Left ventricle myocardium inferior (tissue), 1 donor: Measurements from ENCODE around the gene ZBTB8B. TPM values are rescaled to one million over a fixed set of nuclear protein-coding genes. Genes with fewer than 3 reads are reported as not detected.

Experiments
- DNase-seq: peaks from one replicate; pipeline ENCODE4 v3.0.0-alpha.2; 2020
- H3K27ac ChIP-seq: fragments of 200-600 bp; replicated peaks from 2 replicates; pipeline ENCODE4 v1.8.0; 2021
- H3K27me3 ChIP-seq: fragments of 200-600 bp; 2 replicates; pipeline ENCODE4 v1.8.0; 2021; ENCODE audit warnings: low read depth
- H3K36me3 ChIP-seq: fragments of 200-600 bp; 2 replicates; pipeline ENCODE4 v1.8.0; 2021
- H3K4me1 ChIP-seq: fragments of 200-600 bp; 2 replicates; pipeline ENCODE4 v1.8.0; 2021
- H3K4me3 ChIP-seq: fragments of 200-600 bp; 2 replicates; pipeline ENCODE4 v1.8.0; 2021; ENCODE audit warnings: mild to moderate bottlenecking, moderate library complexity
- H3K9me3 ChIP-seq: fragments of 200-600 bp; replicated peaks from 2 replicates; pipeline ENCODE4 v1.8.0; 2021
- intact Hi-C: fragments of 100-400 bp; cut with micrococcal nuclease; formaldehyde crosslinking; loops from one replicate; pipeline ENCODE4 v1.11.0; 2022
- total RNA-seq: library from RNA; stranded (reverse); fragmentation: NEBNext Ultra II Directional; extraction: Animal tissue kit (Norgen Biotek cat#: 25700); gene quantifications from one replicate; pipeline ENCODE4 v1.2.1, GENCODE V29; 2021
- TF ChIP-seq, protein P1 (sequence below): fragments of 200-600 bp; IDR thresholded peaks from 2 replicates; pipeline ENCODE4 v1.8.0; 2021; ENCODE audit warnings: antibody characterized with exemption, mild to moderate bottlenecking, borderline replicate concordance
- donor health status: DM: no; HTN: yes; CAD: no; lungs with severe emphysema.

Gene ZBTB8B
- total RNA-seq, 1 donor from 2014 or later = 0.03 TPM

DNA sequence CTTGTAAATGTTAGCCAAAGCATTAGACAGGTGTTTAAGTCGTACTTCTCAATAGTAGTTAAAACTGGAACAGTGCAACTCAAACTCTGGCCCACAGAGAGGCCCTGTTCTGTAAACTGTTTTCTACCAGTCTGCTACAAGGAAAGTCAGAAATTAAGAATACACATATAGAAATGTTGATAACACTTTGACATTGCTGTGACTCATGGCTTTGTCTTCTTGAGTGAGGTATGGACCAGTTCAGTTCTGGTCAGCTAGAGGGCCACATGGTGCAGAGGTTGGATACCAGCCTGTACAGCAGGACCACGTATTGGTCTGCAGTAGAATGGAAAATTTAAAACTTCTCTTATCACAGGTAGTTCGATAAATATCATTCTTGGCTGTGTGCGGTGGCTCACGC lies 22.3 kb downstream of the ZBTB8B start:
- intact Hi-C loops = no loop called here
- Histone ChIP-seq H3K36me3 (no peaks in the 10 kb centered on the region), H3K4me3 (no peak overlapping the region), H3K27ac (no peak overlapping the region), H3K27me3 (no peaks in the 10 kb centered on the region), H3K9me3 (no peaks in the 10 kb centered on the region), H3K4me1 (no peaks in the 10 kb centered on the region)
- TF ChIP-seq, protein P1, sequence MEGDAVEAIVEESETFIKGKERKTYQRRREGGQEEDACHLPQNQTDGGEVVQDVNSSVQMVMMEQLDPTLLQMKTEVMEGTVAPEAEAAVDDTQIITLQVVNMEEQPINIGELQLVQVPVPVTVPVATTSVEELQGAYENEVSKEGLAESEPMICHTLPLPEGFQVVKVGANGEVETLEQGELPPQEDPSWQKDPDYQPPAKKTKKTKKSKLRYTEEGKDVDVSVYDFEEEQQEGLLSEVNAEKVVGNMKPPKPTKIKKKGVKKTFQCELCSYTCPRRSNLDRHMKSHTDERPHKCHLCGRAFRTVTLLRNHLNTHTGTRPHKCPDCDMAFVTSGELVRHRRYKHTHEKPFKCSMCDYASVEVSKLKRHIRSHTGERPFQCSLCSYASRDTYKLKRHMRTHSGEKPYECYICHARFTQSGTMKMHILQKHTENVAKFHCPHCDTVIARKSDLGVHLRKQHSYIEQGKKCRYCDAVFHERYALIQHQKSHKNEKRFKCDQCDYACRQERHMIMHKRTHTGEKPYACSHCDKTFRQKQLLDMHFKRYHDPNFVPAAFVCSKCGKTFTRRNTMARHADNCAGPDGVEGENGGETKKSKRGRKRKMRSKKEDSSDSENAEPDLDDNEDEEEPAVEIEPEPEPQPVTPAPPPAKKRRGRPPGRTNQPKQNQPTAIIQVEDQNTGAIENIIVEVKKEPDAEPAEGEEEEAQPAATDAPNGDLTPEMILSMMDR = peak; percentile 8
- no peak for DNase-seq

DNA sequence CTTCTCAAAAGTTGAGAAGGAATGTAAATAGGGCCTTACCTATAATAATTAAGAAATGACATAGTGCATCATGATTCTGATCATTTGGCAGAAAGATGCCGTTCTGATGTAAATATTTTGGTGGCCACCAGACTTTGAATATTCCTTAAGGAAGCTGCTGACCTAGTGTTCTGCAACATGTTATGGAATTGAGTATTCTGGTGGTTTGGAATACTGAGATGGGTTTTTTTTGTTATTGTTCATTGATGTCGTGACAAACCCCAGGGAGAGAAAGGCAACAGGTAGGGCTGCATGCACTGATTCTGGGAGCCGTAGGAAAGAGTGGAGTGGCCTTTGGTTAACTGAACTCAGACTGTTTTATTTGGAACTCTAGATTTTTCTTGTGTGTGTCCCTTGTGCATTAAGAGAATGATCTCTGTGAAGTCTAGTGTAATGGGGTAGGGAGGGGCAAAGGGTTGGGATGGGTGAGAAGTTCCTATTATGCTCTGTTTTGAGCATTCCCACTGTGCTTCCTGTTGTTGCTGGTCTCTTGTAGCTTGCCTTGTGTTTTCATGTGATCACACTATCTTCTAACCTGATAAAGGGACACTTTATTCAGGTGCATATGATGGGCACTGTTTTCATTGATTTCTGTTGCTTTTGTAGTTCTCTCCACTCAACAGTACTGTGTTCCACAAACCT lies 25.0 kb downstream of the ZBTB8B start:
- TF ChIP-seq, protein P1 = no peak
- peaks cover 9% of the 10 kb centered on the region for H3K4me1 ChIP-seq
- H3K27me3 ChIP-seq = no peaks in the 10 kb centered on the region
- H3K9me3 ChIP-seq = no peaks in the 10 kb centered on the region
- DNase-seq = no peak
- intact Hi-C loops = no loop called here
- no peak overlapping the region for H3K27ac ChIP-seq
- no peaks in the 10 kb centered on the region for H3K36me3 ChIP-seq
- H3K4me3 ChIP-seq = no peak overlapping the region

DNA sequence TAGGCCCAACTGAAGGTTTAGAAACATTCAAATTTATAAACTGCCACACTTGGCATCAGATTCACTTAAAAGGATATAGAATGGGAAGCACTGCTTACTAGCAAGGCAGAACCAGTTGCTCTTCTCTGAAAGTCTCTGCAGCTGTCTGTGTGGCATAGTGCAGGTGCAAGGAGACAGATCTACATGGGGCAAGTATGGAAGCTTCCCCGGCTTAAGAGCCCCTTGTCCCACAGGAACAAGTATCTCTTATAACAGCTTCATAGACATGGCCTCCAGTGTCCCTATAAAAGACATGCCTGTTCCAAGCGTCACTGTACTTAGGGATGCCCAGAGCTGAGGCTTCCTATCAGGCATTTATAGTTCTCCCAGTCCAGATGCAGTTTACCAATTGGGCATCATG lies 26.5 kb downstream of the ZBTB8B start:
- Histone ChIP-seq H3K27ac (no peak overlapping the region), H3K9me3 (no peaks in the 10 kb centered on the region), H3K4me1 (peaks cover 23% of the 10 kb centered on the region), H3K27me3 (no peaks in the 10 kb centered on the region), H3K36me3 (no peaks in the 10 kb centered on the region), H3K4me3 (no peak overlapping the region)
- DNase-seq = no peak
- intact Hi-C loops = no loop called here
- TF ChIP-seq, protein P1 = no peak

DNA sequence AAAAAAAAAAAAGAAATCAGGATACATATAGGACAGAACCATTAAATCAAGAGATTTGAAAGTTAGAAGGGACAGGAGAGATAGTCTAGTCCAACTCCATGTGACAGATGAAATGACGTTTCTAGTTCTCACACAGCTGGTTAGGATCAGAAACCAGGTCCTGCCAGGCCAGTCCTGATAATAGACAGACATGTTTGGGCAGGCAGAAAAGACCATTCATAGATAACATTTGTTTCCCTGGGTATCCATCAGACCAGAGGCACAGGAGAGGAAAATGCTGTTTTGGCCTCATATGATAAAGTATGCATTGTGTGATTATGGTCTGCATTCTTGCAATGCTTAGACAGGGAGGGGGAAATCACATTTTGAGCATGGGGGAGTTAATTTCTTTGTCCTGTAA lies 29.3 kb downstream of the ZBTB8B start:
- no peak overlapping the region for H3K27ac ChIP-seq
- no peak for DNase-seq
- H3K9me3 ChIP-seq = no peaks in the 10 kb centered on the region
- peaks cover 27% of the 10 kb centered on the region for H3K4me1 ChIP-seq
- no peaks in the 10 kb centered on the region for H3K36me3 ChIP-seq
- H3K4me3 ChIP-seq = no peak overlapping the region
- intact Hi-C loops = no loop called here
- TF ChIP-seq, protein P1 = no peak
- H3K27me3 ChIP-seq = no peaks in the 10 kb centered on the region

DNA sequence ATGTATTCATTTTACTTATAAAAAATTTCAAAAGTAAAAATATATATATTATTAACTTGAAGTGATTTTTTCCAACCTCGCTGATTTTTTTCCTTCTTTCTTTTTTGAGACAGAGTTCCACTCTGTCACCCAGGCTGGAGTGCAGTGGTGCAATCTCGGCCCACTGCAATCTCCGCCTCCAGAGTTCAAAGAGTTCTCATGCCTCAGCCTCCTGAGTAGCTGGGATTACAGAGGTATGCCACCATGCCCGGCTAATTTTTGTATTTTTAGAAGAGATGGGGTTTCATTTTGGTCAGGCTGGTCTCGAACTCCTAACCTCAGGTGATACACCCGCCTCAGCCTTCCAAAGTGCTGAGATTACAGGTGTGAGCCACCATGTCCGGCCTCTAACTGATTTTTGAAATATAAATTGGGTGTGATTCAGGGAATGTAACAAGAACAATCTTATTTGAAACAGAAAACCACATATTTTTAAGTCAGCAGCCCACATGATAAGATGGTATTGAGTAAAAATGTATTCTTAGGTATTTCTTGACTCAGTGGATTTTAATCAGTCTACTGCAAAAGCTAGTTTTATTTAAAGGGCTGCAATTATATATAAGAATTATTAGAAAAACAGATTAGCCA lies 30.0 kb downstream of the ZBTB8B start:
- TF ChIP-seq, protein P1 = no peak
- Histone ChIP-seq H3K4me3 (no peak overlapping the region), H3K27me3 (no peaks in the 10 kb centered on the region), H3K27ac (no peak overlapping the region), H3K4me1 (peaks cover 27% of the 10 kb centered on the region), H3K9me3 (no peaks in the 10 kb centered on the region), H3K36me3 (no peaks in the 10 kb centered on the region)
- intact Hi-C loops = no loop called here
- no peak for DNase-seq
